G401 (cell line): Measurements from ENCODE around the gene GNAT2. TPM values are rescaled to one million over a fixed set of nuclear protein-coding genes. Genes with fewer than 3 reads are reported as not detected.
"Not testable (repeated sequence)": the region's sequence is repeated elsewhere in the genome, so short reads cannot be mapped to it uniquely, and the experiment has no call there.

Experiments
- DNase-seq: peaks from one replicate; pipeline ENCODE4 v3.0.0-alpha.2; 2015; ENCODE audit warnings: low spot score
- in situ Hi-C: cut with HindIII; loops from 2 replicates; pipeline ENCODE4 v1.10.0; 2016; ENCODE audit warnings: low sequenced_read_pairs, mixed read lengths
- total RNA-seq: library from RNA; depleted of rRNA; stranded (reverse); fragments of >200 nt; shearing (Covaris generic); gene quantifications from 2 replicates; pipeline ENCODE4 v1.2.3, GENCODE V29; 2014; rRNA removed

The GNAT2 gene
- not detected in 2 replicates for total RNA-seq

DNA sequence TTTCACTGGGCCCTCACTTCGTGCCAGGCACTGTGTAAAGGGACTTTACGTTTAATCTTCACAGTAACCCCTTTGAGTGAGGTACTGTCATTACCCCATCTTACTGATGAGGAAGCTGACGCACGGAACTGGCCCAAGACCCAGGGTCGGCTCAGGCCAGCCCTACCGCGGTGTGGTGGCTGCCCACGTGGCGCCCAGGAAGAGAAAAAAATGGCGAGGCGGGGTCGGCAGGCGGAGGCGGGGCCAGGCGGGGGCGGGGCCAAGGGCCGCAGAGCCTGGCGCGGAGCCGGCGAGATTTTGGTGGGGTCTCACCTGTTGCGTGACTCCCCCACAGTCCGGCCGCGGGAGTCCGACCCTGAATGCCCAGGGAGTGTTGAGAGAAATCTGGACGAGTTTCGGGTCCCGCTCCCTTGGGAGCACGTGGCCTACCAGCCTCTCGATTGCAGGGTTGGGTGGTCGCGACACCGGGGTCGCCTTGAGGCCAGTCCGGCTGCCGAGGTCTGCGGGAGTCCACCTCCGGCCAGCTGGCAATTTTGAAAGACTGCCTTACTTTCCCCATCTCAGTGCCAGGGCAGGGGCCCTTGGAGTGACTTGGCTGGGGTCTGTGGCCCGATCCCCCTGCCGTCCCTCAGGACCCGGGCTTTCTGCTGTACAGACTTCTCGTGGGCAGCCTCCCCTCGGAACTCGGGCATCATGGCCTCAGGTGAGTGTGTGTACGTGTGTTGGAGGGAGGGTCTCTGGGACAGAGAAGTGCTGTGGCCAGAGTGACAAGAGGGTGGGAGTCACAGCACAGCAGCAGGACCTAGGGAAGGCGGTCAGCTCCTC lies at the start of gene GNAT2, which contains the start of gene AMPD2:
GNAT2 (minus strand) TSS at position 41 of the 825 bp plus-strand sequence. CDS start 6,746 bp downstream, outside the sequence.
AMPD2 (plus strand) TSS at position 262 of the 825 bp plus-strand sequence. CDS start 1,339 bp downstream, outside the sequence.
- peak; percentile 33 for DNase-seq
- in situ Hi-C loops, result no loop called here

DNA sequence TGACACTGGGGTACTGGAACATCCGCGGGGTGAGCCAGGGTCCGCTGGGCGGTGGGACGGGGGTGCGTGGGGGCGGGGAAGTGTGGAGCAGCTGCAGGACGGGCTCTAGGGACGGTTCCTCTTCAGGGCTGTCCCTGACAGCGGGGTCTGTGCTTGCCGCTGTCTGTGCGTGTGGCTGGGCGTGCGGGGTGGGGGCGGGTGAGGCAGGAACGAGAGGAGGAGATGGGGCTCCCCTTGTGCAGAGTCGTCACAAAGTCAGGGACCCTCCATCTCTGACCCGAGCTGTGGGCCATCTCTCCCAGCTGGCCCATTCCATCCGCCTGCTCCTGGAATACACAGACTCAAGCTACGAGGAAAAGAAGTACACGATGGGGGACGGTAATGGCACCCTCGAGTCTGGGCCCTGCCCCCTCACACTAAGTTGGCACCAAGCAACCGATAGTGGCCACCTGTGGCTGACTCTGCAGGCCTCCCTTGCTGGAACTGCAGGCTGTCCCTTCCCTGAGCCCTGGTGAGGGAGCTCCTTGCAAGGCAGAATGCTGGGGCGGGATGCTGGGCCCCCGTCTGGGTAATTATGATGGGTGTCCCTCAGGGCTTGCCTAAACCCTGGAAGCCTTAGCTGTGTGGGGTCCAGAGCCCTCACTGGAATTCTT lies 48.8 kb upstream of the GNAT2 start:
- in situ Hi-C loops, result no loop called here
- no peak for DNase-seq

GRCh38 chr1:109667452-109668122 lies 48.2 kb upstream of the GNAT2 start, which contains the start of gene GSTM2:
TSS of gene GSTM2 (plus strand) at chr1:109668057. CDS start at chr1:109668116, 59 bp downstream.
- DNase-seq, result peak; percentile 53
- in situ Hi-C loops, result no loop called here

DNA sequence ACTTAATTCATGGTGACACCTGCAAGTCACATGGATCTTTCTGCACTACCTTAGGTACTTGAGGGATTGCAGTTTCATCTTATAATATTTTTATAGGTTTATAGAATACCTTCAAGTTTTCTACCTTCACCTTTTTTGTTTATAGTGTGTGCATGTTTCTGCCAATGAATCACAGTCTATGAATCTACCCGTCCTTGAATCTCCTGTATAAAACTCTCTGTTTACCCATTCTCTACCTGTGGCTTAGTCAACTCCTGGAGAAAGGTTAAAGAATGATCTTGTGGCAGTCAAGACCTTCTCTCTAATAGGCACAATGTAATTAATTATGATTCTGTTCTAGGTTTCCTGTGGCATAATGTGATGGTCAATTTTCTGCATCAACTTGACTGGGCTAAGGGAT lies 45.3 kb upstream of the GNAT2 start:
- in situ Hi-C loops, result no loop called here
- DNase-seq, result peak; percentile 0

DNA sequence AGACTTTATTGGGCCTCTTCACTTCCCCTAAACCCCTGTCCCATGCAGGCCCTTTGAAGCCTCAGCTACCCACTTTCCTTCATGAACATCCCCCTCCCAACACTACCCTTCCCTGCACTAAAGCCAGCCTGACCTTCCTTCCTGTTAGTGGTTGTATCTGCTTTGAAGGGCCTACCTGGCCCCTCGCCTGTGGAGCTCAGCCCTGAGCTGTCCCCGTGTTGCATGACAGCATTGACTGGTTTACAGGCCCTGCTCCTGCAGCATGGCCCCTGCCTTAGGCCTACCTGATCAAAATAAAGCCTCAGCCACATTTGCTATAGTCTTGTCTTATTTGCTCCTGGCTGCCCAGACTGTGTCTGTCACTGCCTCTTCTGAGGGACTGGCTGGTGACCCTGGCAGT lies 42.0 kb upstream of the GNAT2 start:
- DNase-seq, result no peak
- in situ Hi-C loops, result no loop called here

GRCh38 chr1:109660691-109661026 lies 41.2 kb upstream of the GNAT2 start:
- in situ Hi-C loops, DNase-seq: not testable (repeated sequence)

DNA sequence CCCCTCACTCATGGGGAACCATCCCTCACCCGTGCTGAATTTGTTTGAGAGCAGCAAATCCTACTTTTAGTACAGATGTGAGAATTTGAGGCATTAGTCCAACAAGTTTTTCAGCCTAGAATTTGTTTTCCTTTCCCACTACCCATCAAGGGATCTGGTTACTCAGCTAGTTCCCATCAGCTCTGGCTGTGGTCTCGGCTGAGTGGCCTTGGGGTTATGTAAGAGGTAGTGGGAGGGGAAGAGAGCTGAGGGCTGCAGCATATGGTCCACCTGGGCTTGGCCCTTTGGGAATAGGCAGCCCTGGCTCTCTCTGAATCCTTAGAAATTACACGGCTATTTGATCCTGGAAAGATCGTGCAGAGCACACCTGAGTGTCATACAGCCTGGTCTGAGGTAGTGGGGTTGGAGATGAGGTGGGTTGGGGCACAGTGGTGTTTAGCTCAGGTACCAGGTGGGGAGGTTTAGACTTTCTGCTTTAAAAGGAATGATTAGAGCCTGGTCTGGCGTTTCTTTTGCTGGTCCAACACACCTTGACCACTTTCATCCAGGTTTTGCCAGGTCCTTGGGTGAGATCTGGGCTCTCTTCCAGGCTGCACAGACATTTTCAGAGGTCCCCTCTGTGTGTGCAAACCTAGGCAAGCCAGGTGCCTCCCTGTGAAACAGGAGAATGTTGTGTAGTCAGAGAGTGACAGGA lies 40.7 kb upstream of the GNAT2 start:
- DNase-seq, result peak; percentile 93
- in situ Hi-C loops, result no loop called here

- DNase-seq, result no peak
- in situ Hi-C loops, result no loop called here
Measured at GRCh38 chr1:109659145-109659544, 39.7 kb upstream of the GNAT2 start.

- no peak for DNase-seq
- in situ Hi-C loops, result no loop called here
Measured at GRCh38 chr1:109658533-109659042, 39.2 kb upstream of the GNAT2 start.

DNA sequence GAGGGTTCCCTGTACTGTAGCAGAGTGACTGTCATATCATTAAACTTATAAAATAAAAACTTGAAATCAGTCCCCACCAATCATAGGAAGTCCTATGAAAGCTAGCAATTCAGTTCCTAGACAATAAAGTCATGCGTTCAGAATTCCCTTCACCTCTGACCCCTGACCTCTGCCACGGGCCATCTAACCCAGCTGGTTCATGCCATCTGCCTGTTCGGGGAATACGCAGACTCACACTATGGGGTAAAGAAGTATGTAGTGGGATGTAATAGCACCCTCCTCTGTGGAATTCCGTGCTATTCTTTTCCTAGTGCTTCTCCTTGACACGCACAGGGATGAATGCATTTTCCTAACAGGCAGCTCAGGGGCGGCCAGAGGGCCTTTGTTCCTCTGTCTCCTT lies 38.6 kb upstream of the GNAT2 start:
- DNase-seq, result no peak
- in situ Hi-C loops, result no loop called here

DNA sequence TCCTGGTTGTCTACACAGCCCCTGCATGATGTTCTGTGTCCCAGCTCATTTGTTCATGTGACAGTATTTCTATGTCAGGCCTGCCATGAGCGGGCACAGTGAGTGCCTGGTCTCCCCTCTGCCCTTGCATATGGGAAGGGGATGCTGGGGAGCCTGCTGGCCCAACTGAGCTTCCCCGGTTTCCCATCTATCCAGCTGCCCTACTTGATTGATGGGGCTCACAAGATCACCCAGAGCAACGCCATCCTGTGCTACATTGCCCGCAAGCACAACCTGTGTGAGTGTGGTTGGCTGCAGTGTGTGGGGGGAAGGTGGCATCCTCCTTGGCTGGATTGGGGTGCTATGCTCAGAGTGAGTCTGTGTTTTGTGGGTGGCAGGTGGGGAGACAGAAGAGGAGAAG lies 38.0 kb upstream of the GNAT2 start:
- in situ Hi-C loops, result no loop called here
- no peak for DNase-seq

DNA sequence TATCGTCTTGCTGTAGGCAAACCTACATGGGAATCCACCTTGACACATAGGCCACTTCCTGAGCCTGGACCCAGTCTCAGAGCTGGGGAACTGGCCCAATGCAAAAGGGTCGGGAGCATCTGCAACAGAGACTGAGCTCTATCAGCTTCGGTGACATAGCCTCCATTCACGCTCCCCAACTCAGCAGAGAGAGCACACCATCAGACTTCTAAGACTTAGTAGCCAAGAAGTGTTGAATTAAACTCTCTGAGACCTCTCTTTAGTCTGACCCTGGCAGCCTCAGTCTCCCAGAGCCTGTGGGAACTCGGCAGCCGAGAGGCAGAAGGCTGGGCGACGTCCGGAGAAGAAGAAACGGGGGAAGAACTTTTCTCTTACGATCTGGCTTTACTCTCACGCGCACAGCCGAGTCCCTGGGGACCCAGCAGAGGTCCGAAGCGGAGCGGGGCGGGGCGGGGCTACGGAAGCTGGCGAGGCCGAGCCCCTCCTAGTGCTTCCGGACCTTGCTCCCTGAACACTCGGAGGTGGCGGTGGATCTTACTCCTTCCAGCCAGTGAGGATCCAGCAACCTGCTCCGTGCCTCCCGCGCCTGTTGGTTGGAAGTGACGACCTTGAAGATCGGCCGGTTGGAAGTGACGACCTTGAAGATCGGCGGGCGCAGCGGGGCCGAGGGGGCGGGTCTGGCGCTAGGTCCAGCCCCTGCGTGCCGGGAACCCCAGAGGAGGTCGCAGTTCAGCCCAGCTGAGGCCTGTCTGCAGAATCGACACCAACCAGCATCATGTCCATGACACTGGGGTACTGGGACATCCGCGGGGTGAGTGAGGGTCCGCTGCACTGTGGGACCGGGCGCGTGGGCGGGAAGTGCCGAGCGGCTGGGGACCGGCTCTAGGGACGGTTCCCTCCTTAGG lies 36.5 kb upstream of the GNAT2 start, which contains the start of gene GSTM4:
GSTM4 (plus strand) TSS at position 485 of the 905 bp plus-strand sequence; CDS start at position 776, 291 bp downstream.
- peak; percentile 76 for DNase-seq
- in situ Hi-C loops, result no loop called here

DNA sequence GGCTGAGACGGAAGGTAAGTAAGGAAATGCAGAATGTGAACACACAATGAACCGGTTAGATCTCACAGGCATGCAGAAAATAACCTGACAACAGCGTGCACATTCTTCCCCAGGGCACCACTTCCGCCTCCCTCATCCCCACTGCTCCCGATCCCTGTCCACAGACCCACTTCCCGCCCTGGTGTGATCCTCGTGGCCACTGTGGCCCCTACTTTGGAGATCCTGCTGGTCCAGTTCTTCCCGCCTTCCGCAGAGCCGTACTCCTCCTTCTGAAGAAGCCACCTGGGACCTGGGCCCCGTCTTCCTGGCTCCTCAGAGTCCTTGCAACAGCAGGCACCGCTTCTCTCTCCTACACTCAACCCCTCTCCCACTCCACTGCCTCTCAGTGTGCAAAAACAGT lies 35.1 kb upstream of the GNAT2 start:
- no peak for DNase-seq
- in situ Hi-C loops, result no loop called here

- DNase-seq, result no peak
- in situ Hi-C loops, result no loop called here
Measured at GRCh38 chr1:109653306-109653705, 33.9 kb upstream of the GNAT2 start.

GRCh38 chr1:109652402-109652801 lies 33.0 kb upstream of the GNAT2 start:
- in situ Hi-C loops, result no loop called here
- no peak for DNase-seq

DNA sequence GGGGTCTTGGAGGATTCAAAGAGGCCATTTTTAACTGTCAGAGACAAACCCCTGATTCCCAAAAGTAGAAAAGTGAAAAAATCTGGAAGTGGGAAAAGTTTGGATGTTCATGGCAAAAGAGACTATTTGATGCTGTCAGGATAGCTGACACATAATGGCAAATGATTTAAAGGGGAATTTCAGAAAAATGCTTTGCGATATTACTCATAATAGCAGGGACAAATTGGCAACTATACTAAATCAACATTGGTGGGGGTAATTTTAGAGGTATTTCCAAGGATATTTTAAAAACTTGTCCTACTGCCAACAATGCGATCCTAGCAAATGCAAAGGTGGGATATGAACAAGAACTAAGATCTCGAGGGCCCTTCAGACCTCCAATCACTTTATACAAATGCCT lies 31.2 kb upstream of the GNAT2 start:
- in situ Hi-C loops, result no loop called here
- no peak for DNase-seq

GRCh38 chr1:109649491-109649914 lies 30.1 kb upstream of the GNAT2 start:
- in situ Hi-C loops, result no loop called here
- no peak for DNase-seq

- DNase-seq, result no peak
- in situ Hi-C loops, result no loop called here
Measured at GRCh38 chr1:109644670-109645069, 25.3 kb upstream of the GNAT2 start.
